ENCODE data around the gene PPP2R5C.

GRCh38 chr14:101887219-101887618 lies 125.7 kb downstream of the PPP2R5C start:
- TF ChIP-seq CTCF (IDR thresholded peaks at IDR 0.05) = no peak
- TF ChIP-seq POLR2AphosphoS5 (IDR thresholded peaks at IDR 0.05) = no peak

Data from transverse colon (tissue), 4 donors.